Testis (tissue), 3 donors: ENCODE results near the gene LIN52. TPM values are rescaled to one million over a fixed set of nuclear protein-coding genes. Genes with fewer than 3 reads are reported as not detected.
A peak's percentile ranks its signal among the peaks of the same experiment; 100 is the strongest.

Source experiments
- DNase-seq: peaks from one replicate; pipeline ENCODE4 v3.0.0-alpha.2; 2019
- H3K27ac ChIP-seq, 2 donors: fragments of 200-600 bp; sonication (generic); one replicate each; pipeline ENCODE4 v1.5.1; 2019
- H3K27me3 ChIP-seq: fragments of 200-600 bp; sonication (generic); one replicate; pipeline ENCODE4 v1.5.1; 2019
- H3K36me3 ChIP-seq: fragments of 200-600 bp; sonication (generic); one replicate; pipeline ENCODE4 v1.5.1; 2017; ENCODE audit warnings: low read depth; ENCODE audit errors: missing control alignments
- H3K4me1 ChIP-seq: fragments of 200-600 bp; sonication (generic); one replicate; pipeline ENCODE4 v1.5.1; 2019
- H3K4me3 ChIP-seq, 2 donors: fragments of 200-600 bp; sonication (generic); one replicate each; pipeline ENCODE4 v1.5.1; 2017 to 2019
- H3K9me3 ChIP-seq: fragments of 200-600 bp; sonication (generic); one replicate; pipeline ENCODE4 v1.5.1; 2017
- POLR2A ChIP-seq: fragments of 450-650 bp; IDR thresholded peaks from one replicate; pipeline ENCODE4 v1.6.1; 2017; ENCODE audit warnings: antibody characterized with exemption, mild to moderate bottlenecking, moderate library complexity
- WGBS, 2 donors: methylation state at CpG; one replicate each; pipeline ENCODE4 v1.1.5; 2018; 5-methylcytosine and 5-hydroxymethylcytosine counted together
- intact Hi-C: fragments of 100-400 bp; cut with DNase I; formaldehyde crosslinking; loops from one replicate; pipeline ENCODE4 v1.15.1; 2023; ENCODE audit warnings: low total_unique reads
- polyA plus RNA-seq: library from polyadenylated mRNA; stranded (reverse); fragments of 350-450 nt; fragmentation: Illumina TruSeq; extraction: RNeasy Lipid Tissue Mini Kit (QIAGEN cat#74804); gene quantifications from one replicate; pipeline ENCODE4 v1.2.3, GENCODE V29; 2014; ENCODE audit warnings: low read depth, low replicate concordance; ENCODE audit not compliant: insufficient read depth
- total RNA-seq, 2 donors: library from RNA; depleted of rRNA; stranded (reverse); fragments of >200 nt; gene quantifications; one replicate each; pipeline ENCODE4 v1.2.3, GENCODE V29; 2016
- TF ChIP-seq, protein P1 (sequence below), 3 experiments: fragments of 450-650 bp in 2 of 3; fragments of 200-600 bp in 1 of 3; sonication (generic) in 1 of 3; IDR thresholded peaks; one replicate each; pipeline ENCODE4 v1.5.1; 2016 to 2019; ENCODE audit warnings: antibody characterized with exemption in 3 of 3, mild to moderate bottlenecking in 2 of 3, moderate library complexity in 1 of 3

LIN52 gene
- total and polyA plus RNA-seq, 3 donors from 2014 or later: 13.8 to 21.7 (median 18.9) TPM

DNA sequence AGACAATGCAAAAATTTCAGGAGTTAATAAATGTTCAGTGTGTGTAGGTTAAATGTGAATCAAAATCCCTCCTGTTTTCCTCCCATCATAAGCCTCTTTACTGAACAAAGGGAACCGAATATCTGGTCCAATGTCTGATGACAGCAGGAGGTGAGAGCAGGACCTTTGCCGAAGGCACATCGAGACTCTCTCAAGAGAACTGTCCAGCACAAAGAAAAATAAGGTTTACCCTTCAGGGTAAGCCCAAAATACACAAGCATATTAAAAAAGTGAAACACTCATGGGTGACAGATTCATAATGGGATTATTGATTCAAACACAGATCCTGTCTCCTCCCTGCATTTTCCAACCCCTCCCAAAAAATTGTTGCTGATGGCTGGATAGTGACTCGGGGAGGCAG is 150.3 kb downstream of the LIN52 start:
- no peaks in the 10 kb centered on the region for H3K36me3 ChIP-seq
- H3K4me1 ChIP-seq: no peaks in the 10 kb centered on the region
- TF ChIP-seq POLR2A: no peak
- TF ChIP-seq, protein P1, sequence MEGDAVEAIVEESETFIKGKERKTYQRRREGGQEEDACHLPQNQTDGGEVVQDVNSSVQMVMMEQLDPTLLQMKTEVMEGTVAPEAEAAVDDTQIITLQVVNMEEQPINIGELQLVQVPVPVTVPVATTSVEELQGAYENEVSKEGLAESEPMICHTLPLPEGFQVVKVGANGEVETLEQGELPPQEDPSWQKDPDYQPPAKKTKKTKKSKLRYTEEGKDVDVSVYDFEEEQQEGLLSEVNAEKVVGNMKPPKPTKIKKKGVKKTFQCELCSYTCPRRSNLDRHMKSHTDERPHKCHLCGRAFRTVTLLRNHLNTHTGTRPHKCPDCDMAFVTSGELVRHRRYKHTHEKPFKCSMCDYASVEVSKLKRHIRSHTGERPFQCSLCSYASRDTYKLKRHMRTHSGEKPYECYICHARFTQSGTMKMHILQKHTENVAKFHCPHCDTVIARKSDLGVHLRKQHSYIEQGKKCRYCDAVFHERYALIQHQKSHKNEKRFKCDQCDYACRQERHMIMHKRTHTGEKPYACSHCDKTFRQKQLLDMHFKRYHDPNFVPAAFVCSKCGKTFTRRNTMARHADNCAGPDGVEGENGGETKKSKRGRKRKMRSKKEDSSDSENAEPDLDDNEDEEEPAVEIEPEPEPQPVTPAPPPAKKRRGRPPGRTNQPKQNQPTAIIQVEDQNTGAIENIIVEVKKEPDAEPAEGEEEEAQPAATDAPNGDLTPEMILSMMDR (IDR thresholded peaks at IDR 0.05): no peak
- no peaks in the 10 kb centered on the region for H3K9me3 ChIP-seq
- H3K27me3 ChIP-seq: peaks cover 3% of the 10 kb centered on the region
- intact Hi-C loops: no loop called here
- 73 to 85% methylated on average over 4 of the region's 4 CpGs for WGBS, 2 donors
- no peak overlapping the region for H3K4me3 ChIP-seq
- no peak overlapping the region for H3K27ac ChIP-seq
- no peak for DNase-seq

DNA sequence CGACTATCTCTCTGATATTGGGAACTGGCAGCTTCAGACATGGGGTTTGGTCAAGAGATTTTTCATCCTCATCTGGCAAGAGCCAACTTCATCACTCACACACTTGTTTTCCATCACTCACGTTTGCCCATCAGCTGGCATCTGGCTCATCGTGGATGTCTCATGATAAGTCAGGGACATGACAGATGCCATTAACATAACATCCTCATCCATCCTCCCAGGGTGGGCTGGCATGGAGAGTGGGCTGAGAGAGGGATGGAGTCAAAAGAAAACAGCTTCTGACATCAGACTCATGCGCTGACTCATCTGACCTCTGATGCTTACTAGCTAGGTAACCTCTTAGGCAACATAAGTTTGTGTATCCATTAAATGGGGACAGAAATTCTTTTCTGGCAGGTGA is 152.7 kb downstream of the LIN52 start:
- no peak overlapping the region for H3K4me3 ChIP-seq
- peaks cover 12% of the 10 kb centered on the region for H3K4me1 ChIP-seq
- no peak overlapping the region for H3K27ac ChIP-seq
- no peak for DNase-seq
- WGBS, 2 donors: 84 to 87% methylated on average over 2 to 4 of the region's 4 CpGs
- peaks cover 3% of the 10 kb centered on the region for H3K27me3 ChIP-seq
- H3K9me3 ChIP-seq: no peaks in the 10 kb centered on the region
- TF ChIP-seq POLR2A: no peak
- TF ChIP-seq, protein P1 (IDR thresholded peaks at IDR 0.05): no peak
- no peaks in the 10 kb centered on the region for H3K36me3 ChIP-seq
- intact Hi-C loops: no loop called here

DNA sequence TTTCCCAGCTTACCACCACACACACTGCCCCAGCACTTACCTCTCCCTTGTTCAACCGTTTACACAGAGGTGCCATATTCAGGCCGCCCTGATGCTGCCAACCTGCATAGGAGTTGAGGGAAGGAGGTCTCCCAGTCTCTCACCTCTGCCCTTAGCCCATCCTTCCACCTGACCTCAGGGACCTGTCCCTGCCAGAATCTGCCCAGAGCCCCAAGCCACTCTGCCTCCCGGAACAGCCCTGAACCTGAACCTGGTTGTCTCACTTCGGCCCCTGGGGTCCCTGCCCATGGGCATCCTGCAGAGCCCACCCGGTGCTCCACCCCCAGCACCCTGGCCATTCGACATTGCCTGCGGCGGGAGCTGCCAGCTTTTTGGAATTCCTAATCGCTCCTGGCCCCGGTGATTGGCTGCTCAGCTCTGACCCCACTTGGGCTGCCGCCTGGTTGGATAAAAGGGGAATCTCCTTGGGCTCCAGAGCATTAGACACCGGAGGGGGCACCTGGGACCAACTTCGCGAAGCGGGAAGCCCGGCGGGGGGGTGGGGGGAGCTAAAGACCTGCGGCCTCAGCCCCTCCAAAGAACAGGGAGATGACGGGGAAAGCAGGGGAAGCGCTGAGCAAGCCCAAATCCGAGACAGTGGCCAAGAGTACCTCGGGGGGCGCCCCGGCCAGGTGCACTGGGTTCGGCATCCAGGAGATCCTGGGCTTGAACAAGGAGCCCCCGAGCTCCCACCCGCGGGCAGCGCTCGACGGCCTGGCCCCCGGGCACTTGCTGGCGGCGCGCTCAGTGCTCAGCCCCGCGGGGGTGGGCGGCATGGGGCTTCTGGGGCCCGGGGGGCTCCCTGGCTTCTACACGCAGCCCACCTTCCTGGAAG is 154.5 kb downstream of the LIN52 start, which contains the start of gene VSX2:
TSS of gene VSX2 (plus strand) at position 476 of the 874 bp plus-strand sequence. CDS start at position 589, 113 bp downstream.
- Histone ChIP-seq H3K27ac (no peak within 1 kb of the TSS), H3K4me1 (peaks cover 12% of the 10 kb centered on the region), H3K27me3 (peaks cover 3% of the 10 kb centered on the region), H3K4me3 (peak within 1 kb of the TSS in 1 of 2 donors; percentile 6), H3K9me3 (no peaks in the 10 kb centered on the region), H3K36me3 (no peaks in the 10 kb centered on the region)
- TF ChIP-seq POLR2A: no peak
- TF ChIP-seq, protein P1 (IDR thresholded peaks at IDR 0.05): no peak
- no peak for DNase-seq
- 9 to 14% methylated on average over 18 to 34 of the region's 40 CpGs for WGBS, 2 donors
- intact Hi-C loops: no loop called here

DNA sequence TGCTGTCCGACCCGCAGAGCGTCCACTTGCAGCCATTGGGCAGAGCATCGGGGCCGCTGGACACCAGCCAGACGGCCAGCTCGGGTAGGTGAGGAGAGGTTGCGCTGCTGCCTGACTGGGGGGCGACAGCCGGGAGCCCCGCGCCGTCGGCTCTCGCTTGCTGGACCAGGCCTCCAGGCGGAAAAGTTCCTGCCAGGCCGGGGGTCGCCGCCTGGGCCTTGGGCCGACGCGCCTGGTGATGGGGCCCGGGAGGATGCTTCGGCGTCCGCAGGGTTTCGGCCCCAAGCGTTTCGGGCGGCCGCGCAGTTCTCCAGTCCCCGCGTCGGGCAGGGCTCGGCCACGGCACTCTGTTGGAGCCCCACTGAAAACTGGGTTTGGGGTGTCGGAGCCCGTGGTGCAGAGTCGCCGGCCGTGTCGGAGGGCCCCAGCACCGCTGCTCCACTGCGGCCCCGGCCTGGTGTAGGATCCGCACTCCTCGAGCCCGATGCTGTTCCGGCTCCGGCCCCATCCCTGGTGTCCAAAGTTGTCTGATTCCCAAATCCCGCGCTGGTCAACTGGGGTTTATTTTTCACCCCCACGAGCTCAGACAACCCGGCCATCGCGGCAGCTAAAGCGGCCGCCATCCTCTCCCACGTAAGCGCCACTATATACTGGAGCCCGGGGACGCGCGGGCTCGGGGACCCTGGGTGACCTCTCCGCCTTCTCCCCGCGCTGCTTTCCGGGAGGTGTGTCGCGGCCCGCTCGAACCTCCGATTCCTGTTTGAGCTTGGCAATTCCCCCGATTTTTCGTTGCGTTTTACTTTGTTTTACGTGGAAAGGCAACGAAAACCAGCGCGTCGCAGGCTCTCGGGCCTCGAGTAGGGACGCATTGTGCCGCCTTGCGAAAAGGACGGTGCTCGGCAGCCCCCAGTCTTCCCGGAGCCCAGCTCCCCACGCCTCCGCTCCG is 155.4 kb downstream of the LIN52 start:
- H3K4me3 ChIP-seq: peak overlapping the region in 1 of 2 donors; percentile 6

More for the DNA sequence above, 155.4 kb downstream of the LIN52 start:
- intact Hi-C loops: no loop called here
- DNase-seq: no peak
- Histone ChIP-seq H3K4me1 (peaks cover 12% of the 10 kb centered on the region), H3K36me3 (no peaks in the 10 kb centered on the region), H3K27ac (no peak overlapping the region), H3K27me3 (peaks cover 3% of the 10 kb centered on the region), H3K9me3 (no peaks in the 10 kb centered on the region)
- TF ChIP-seq POLR2A: no peak
- TF ChIP-seq, protein P1 (IDR thresholded peaks at IDR 0.05): no peak
- 8% methylated on average over 23 to 79 of the region's 94 CpGs for whole genome bisulfite sequencing, 2 donors
